ENCODE results near the gene CEACAM18.

CEACAM18 gene

GRCh38 chr19:51456541-51457290 lies 21.6 kb upstream of the CEACAM18 start:
- no peak overlapping the region for H3K4me3 ChIP-seq (replicated peaks; ENCODE audit: low read depth, low read length)
- DNase-seq (ENCODE audit: extremely low read depth, low read depth) = no peak
- TF ChIP-seq CTCF (IDR thresholded peaks at IDR 0.05; ENCODE audit: low read depth, low read length, missing control alignments) = no peak

- no peak overlapping the region for H3K4me3 ChIP-seq (replicated peaks; ENCODE audit: low read depth, low read length)
- no peak for DNase-seq (ENCODE audit: extremely low read depth, low read depth)
- TF ChIP-seq CTCF (IDR thresholded peaks at IDR 0.05; ENCODE audit: low read depth, low read length, missing control alignments) = no peak
Measured at GRCh38 chr19:51457351-51458013, 20.9 kb upstream of the CEACAM18 start.

GRCh38 chr19:51458051-51458645 lies 20.2 kb upstream of the CEACAM18 start, which contains the start of gene SIGLEC8:
SIGLEC8 (minus strand) TSS chr19:51458454; CDS start chr19:51458387, 67 bp downstream.
- no peak within 1 kb of the TSS for H3K4me3 ChIP-seq (replicated peaks; ENCODE audit: low read depth, low read length)
- no peak for TF ChIP-seq CTCF (IDR thresholded peaks at IDR 0.05; ENCODE audit: low read depth, low read length, missing control alignments)
- DNase-seq (ENCODE audit: extremely low read depth, low read depth) = no peak

GRCh38 chr19:51458899-51459505 lies 19.3 kb upstream of the CEACAM18 start:
- no peak for TF ChIP-seq CTCF (IDR thresholded peaks at IDR 0.05; ENCODE audit: low read depth, low read length, missing control alignments)
- no peak for DNase-seq (ENCODE audit: extremely low read depth, low read depth)
- no peak overlapping the region for H3K4me3 ChIP-seq (replicated peaks; ENCODE audit: low read depth, low read length)

GRCh38 chr19:51460164-51460992 lies 18.0 kb upstream of the CEACAM18 start:
- TF ChIP-seq CTCF (IDR thresholded peaks at IDR 0.05; ENCODE audit: low read depth, low read length, missing control alignments) = no peak
- H3K4me3 ChIP-seq (replicated peaks; ENCODE audit: low read depth, low read length) = no peak overlapping the region
- no peak for DNase-seq (ENCODE audit: extremely low read depth, low read depth)

GRCh38 chr19:51461723-51462161 lies 16.6 kb upstream of the CEACAM18 start:
- no peak for DNase-seq (ENCODE audit: extremely low read depth, low read depth)
- no peak for TF ChIP-seq CTCF (IDR thresholded peaks at IDR 0.05; ENCODE audit: low read depth, low read length, missing control alignments)
- no peak overlapping the region for H3K4me3 ChIP-seq (replicated peaks; ENCODE audit: low read depth, low read length)
